ENCODE measurements around the gene CHMP6.

- TF ChIP-seq, protein P1, sequence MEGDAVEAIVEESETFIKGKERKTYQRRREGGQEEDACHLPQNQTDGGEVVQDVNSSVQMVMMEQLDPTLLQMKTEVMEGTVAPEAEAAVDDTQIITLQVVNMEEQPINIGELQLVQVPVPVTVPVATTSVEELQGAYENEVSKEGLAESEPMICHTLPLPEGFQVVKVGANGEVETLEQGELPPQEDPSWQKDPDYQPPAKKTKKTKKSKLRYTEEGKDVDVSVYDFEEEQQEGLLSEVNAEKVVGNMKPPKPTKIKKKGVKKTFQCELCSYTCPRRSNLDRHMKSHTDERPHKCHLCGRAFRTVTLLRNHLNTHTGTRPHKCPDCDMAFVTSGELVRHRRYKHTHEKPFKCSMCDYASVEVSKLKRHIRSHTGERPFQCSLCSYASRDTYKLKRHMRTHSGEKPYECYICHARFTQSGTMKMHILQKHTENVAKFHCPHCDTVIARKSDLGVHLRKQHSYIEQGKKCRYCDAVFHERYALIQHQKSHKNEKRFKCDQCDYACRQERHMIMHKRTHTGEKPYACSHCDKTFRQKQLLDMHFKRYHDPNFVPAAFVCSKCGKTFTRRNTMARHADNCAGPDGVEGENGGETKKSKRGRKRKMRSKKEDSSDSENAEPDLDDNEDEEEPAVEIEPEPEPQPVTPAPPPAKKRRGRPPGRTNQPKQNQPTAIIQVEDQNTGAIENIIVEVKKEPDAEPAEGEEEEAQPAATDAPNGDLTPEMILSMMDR (IDR thresholded peaks at IDR 0.05): no peak
- TF ChIP-seq POLR2AphosphoS5 (IDR thresholded peaks at IDR 0.05): no peak
- no peak for TF ChIP-seq EP300 (IDR thresholded peaks at IDR 0.05)
- no peak for TF ChIP-seq POLR2A (IDR thresholded peaks at IDR 0.05)
Observed at GRCh38 chr17:80979547-80980378, 11.9 kb upstream of the CHMP6 start.
